RWPE1 (cell line): ENCODE measurements around the gene TMEM151A.

Experiments used
- CTCF ChIA-PET: fragments of 350-600 bp; sonication (Branson Sonifier 250); formaldehyde crosslinking; extraction: SDS; loops from one replicate; lab custom pipeline; 2021; lab: Yijun Ruan, JAX
- POLR2A ChIA-PET: fragments of 400-600 bp; formaldehyde crosslinking; extraction: SDS; loops from one replicate; lab custom pipeline; 2020; ENCODE audit warnings: antibody characterized with exemption; ENCODE audit not compliant: low non-redundant PET; lab: Yijun Ruan, JAX
- DNase-seq: peaks from one replicate; pipeline ENCODE4 v3.0.0; 2012; ENCODE audit warnings: low spot score
- H3K27ac ChIP-seq: fragments of 450-650 bp; 2 replicates; pipeline ENCODE4 v1.5.1; 2017
- TF ChIP-seq, protein P1 (sequence below): fragments of 450-650 bp; conservative IDR thresholded peaks from 2 replicates; pipeline ENCODE4 v1.5.1; 2017; ENCODE audit warnings: low read depth, mild to moderate bottlenecking

Gene TMEM151A

DNA sequence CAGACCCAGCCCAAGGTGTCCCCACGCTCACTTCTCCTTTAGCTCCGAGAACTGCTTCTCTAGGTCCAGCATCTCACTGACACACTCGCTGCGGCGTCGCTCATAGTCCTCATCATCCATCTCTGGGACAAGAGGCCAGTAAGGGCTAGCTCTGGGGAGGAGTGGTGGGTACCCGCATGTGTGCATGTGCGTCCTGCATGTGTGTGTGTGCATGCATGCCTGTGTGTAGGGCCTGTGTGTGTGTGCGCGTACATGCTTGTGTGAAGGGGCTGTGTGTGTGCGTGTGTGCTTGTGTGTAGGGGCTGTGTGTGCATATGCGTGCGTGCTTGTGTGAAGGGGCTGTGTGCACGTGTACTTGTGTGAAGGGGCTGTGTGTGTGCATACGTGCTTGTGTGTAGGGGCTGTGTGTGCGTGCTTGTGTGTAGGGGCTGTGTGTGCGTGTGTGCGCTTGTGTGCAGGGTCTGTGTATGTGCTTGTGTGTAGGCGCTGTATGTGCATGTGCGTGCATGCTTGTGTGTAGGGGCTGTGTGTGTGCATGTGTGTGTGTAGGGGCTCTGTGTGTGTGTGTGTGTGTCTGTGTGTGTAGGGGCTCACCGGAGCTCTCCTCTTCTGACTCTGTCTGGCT lies 49.9 kb downstream of the TMEM151A start:
- peak overlapping the region; percentile 100 for H3K27ac ChIP-seq
- ChIA-PET POLR2A (no interaction called here), CTCF (no interaction called here)
- DNase-seq, result no peak
- TF ChIP-seq, protein P1, sequence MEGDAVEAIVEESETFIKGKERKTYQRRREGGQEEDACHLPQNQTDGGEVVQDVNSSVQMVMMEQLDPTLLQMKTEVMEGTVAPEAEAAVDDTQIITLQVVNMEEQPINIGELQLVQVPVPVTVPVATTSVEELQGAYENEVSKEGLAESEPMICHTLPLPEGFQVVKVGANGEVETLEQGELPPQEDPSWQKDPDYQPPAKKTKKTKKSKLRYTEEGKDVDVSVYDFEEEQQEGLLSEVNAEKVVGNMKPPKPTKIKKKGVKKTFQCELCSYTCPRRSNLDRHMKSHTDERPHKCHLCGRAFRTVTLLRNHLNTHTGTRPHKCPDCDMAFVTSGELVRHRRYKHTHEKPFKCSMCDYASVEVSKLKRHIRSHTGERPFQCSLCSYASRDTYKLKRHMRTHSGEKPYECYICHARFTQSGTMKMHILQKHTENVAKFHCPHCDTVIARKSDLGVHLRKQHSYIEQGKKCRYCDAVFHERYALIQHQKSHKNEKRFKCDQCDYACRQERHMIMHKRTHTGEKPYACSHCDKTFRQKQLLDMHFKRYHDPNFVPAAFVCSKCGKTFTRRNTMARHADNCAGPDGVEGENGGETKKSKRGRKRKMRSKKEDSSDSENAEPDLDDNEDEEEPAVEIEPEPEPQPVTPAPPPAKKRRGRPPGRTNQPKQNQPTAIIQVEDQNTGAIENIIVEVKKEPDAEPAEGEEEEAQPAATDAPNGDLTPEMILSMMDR, result no peak

DNA sequence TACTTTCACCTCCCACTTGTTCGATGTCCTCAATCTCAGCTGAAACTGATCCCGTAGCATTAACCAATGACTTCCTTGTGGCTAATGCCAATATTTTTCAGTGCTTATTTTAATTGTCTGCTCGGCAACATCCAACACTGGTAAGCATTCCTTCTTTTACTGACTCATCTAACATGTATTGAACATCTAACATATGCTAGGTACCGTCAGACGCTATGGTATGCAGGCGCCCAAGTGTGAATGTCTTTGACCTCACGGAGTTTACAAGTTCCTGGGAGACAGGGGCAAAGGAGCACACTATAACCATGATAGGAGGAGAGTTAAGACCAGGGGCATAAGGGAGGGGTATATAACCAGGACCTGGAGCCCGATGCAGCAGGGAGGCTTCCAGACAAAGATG lies 51.5 kb downstream of the TMEM151A start:
- POLR2A ChIA-PET, result no interaction called here
- TF ChIP-seq, protein P1, result no peak
- peak overlapping the region; percentile 60 for H3K27ac ChIP-seq
- CTCF ChIA-PET, result interaction anchor here (0.9 kb wide), 1 partner anchor 32 kb away, joined by 3 read pairs; no protein-coding TSS in a partner anchor
- DNase-seq, result no peak

DNA sequence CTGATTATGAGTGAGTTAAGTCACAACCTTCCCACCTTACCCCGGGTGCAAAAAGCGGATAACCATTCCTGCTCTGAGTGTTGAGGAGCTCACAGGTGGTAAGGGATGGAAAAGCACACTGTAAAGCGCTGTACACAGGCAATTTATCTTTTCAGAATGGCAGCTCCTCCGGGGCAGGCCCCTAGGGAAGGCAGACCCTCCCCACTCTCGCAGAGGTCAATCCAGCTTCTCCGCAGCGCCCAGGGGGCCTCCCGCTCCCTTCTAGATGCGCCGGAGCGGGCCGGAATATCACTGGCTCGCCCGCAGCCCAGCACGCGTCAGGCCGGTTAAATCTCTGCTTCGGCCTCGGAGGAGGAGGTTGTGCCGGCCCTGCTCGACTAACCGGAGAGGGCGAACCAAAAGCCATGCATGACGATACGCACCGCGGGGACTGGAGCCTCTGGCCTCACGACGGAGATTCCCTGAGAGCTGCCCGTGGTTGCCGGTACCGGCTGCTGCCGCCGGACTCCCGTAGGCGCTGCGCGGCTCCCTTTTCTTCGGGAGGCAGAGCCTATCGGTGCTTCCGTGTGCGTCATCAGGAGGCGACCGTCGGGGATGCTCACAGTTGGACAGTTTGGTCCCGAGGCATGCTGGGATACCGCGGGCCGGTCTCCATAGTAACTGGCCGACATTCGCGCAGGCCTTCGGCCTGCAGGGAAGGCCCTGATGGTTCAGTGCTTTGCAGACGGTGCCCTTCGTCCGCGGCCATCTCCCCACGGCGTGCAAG lies 53.0 kb downstream of the TMEM151A start, which contains the start of gene BRMS1:
TSS of gene BRMS1 (minus strand) at position 555 of the 766 bp plus-strand sequence. CDS start 2,870 bp downstream, outside the sequence.
- CTCF ChIA-PET, result interaction anchor here (0.6 to 2.2 kb wide), 8 partner anchors 10 to 382 kb away, joined by 3 to 9 read pairs (median 4); no protein-coding TSS in a partner anchor
- peak; percentile 91 for DNase-seq
- TF ChIP-seq, protein P1, result peak; percentile 15; the same call in 1 of the 2 replicates
- POLR2A ChIA-PET, result interaction anchor here (0.6 to 1.0 kb wide), 6 partner anchors 10 to 42 kb away, joined by 3 to 7 read pairs (median 4); no protein-coding TSS in a partner anchor
- peak within 1 kb of the TSS; percentile 92 for H3K27ac ChIP-seq

DNA sequence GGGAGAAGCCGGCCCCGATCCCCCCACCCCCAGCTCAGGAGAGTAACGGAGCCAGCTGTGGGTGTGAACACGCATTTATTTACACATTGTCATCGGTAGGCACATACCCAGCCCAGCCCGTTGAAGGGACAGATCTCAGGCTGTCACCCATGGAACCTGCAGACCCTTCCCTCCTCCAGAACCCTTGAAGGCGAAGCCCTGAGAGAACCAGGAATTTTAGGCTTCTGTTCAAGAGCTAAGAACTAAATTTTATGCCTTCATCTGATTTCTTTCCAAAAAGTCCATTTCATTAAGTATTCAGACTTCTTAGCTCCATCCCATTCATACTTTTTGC lies 53.6 kb downstream of the TMEM151A start:
- no peak for DNase-seq
- TF ChIP-seq, protein P1, result no peak
- CTCF ChIA-PET, result interaction anchor here (1.0 to 2.2 kb wide), 3 partner anchors 17 to 44 kb away, joined by 3 to 9 read pairs (median 9); no protein-coding TSS in a partner anchor
- peak overlapping the region; percentile 92 for H3K27ac ChIP-seq
- POLR2A ChIA-PET, result interaction anchor here (0.6 to 0.8 kb wide), 3 partner anchors 10 to 41 kb away, joined by 3 to 7 read pairs (median 4); no protein-coding TSS in a partner anchor
